IPS-NIHi7 (cell line): ENCODE measurements around the gene TRPV4.

Source experiments
- DNase-seq: peaks from one replicate; pipeline ENCODE4 v3.0.0; 2012; ENCODE audit warnings: mixed read lengths; ENCODE audit errors: extremely low spot score

TRPV4 gene

DNA sequence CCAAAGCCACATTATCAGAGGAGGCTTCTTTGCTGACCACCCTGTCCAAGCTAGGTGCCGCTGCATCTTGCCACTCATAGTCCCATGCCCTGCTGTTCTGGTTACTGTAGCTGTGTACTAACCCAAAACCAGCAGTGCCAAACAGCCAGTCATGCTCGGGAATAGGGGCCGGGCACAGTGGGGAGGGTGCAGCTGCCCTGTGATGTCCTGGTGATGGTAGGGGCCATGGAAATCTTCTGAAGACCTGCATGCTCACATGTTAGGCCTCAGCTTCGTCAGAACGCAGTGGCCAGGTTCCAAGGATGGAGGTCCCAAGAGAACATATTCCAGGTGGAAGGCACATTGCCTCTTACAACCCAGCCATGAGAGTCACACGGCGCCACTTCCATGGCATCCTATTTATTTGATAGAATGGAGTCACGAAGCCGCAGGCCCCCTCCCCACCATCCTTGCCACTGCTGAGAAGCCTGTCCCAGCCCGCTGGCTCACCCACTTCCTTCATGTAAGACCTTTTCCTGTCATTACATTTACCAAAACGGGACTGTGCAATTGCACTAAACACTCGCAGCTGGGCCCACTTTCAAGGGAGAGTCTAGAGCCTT is 71.0 kb downstream of the TRPV4 start:
- no peak for DNase-seq

- no peak for DNase-seq
Measured at GRCh38 chr12:109760930-109761921, 72.0 kb downstream of the TRPV4 start.

DNA sequence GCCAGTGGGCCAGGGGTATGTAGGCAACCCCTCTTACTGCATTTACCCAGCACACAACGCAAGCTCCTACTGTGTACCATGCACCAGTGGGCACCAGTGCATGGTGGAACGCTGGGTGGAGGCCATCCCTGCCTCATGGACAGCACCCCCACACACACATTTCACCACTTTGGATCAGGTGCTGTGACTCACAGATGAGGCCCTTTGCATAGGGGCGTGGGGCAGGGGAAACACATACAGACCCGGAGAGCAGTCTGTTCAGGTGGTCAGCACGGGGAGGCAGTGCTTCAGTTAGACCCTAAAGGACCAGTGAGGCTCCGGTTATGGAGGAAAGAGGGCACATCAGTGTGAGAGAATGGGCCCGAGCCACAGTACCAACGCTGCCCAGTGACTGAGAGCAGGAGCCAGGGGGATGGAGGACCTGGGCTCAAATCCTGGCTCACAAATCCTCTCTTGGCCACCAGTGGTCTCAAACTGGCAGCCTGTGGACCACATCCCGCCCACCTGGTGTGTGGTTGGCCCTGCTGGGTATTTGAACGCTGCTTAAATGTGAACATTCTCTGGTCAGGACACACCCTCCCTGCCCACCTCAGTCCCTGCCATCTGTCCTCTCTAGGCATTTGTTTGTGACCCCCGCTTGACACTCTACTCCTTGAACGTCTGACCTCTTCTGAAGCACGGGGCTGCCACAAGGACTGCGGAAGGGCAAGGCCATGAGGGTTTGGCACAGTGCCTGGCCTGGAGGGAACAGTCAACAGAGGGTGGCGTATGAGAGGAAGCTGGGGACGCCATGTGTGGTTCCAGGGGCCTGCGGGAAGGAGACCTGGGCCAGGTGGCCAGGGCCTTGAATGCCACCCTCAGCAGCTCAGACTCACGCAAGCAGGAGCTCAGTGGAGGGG is 72.9 kb downstream of the TRPV4 start:
- no peak for DNase-seq

- no peak for DNase-seq
Measured at GRCh38 chr12:109759595-109759994, 73.6 kb downstream of the TRPV4 start.

DNA sequence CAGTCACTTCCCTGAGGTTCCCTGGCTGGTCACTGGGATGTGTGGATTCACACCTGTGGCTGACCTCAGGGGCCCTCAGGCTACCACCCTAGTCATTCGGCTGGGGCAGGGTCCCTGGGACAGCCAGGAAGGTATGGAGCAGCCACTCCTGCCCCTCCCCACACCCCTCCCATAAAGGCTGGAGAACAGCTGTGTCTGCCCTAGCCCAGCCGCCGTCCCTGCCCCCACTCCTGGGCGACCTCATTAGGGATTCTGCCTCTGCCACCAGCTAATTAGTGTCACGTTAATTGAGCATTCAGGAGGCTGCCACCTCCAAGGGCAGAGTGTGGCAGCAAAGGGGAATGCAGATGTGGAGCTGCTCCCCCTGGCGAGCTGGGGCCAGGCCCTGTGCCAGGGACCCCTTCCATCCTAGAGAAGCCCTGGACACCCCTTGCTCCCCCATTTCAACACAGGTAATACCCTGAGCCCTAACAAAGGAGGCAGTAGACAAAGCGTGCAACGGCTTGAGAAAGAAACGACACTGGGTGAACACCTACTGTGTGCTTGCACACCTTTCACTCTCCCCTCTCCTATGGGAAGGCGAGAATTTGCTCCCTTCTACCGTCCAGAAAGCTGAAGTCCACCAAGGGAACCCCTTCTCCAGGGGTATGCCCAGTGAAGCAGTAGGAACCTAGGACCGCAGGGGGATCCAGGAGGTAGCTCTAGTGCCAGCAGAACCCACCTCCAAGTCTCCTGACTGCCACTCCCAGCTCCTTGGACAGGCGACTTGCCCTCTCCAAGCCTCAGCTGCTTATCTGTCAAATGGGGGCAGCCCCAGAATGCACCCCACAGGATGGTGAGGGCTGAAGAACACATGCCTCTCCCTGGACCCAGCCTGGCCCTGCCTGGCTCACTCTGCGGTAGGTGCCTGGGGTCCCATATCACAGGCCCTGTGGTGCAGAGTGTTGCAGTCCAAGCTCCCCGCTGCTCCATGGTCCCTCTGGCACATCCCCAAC is 74.5 kb downstream of the TRPV4 start:
- no peak for DNase-seq

- DNase-seq: no peak
Measured at GRCh38 chr12:109757671-109758265, 75.4 kb downstream of the TRPV4 start.

GRCh38 chr12:109756457-109756856 is 76.7 kb downstream of the TRPV4 start:
- no peak for DNase-seq

DNA sequence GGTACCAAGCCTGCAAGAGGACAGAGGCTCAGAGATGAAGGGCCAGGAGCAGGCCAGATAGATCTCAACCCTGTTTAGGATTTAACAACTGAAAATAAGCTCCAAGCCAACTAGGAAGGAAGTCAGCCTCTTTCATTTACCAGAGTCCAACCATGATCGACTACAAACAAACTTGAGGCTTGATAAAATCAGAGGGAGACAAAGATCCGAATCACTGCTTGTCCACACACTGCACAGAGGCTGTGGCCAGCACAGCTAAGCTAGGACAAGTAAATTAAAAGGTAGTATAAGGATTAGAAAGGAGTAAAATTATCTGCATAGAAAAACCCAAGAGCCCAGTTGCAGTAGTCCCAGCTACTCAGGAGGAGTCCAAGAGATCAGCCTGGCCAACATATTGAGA is 79.2 kb downstream of the TRPV4 start:
- no peak for DNase-seq

GRCh38 chr12:109753054-109753401 is 80.2 kb downstream of the TRPV4 start:
- DNase-seq: no peak

DNA sequence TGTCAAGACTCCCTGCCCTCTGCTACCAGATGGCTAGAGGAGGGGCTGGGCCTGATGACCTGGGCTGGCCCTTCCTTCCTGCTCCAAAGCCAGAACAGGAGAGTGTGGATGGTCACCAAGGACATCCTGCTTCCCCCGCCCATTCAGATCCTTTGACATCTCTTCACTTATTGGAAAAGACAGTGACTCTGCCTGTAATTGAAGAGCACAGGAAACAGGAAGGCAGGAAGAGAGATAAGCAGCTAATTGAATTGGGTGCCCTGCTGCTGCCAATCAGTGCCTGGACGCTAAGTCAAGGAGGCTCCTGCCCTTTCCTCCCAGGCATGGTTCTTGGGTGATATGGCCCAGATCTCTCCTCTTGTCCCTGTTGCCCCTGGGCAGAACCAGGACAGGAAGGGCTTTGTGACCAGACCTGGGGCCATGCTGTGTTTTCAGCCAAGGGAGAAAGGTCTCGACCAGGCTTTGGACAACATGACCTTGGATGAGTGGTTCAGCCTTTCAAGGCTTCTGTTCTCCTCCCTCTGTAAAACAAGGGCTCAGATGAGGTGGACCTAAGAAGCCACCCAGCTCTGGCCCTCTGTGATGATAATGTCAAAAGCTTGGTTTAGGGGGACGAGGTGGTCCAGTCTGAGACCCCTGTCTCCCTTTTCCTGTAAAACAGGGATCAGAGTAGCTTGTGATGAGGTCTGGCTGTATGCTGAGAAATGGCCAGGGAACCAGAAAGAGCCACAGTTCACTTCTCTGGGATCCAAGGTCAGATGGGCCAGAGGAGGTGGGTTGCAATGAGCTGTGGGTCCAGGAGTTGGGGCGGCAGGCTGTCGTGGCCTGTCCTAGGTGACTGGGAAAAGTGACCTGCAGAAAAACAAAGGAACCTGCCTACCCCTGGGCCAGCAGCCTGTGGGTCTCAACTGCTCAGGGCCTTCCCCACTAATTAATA is 80.8 kb downstream of the TRPV4 start:
- no peak for DNase-seq

DNA sequence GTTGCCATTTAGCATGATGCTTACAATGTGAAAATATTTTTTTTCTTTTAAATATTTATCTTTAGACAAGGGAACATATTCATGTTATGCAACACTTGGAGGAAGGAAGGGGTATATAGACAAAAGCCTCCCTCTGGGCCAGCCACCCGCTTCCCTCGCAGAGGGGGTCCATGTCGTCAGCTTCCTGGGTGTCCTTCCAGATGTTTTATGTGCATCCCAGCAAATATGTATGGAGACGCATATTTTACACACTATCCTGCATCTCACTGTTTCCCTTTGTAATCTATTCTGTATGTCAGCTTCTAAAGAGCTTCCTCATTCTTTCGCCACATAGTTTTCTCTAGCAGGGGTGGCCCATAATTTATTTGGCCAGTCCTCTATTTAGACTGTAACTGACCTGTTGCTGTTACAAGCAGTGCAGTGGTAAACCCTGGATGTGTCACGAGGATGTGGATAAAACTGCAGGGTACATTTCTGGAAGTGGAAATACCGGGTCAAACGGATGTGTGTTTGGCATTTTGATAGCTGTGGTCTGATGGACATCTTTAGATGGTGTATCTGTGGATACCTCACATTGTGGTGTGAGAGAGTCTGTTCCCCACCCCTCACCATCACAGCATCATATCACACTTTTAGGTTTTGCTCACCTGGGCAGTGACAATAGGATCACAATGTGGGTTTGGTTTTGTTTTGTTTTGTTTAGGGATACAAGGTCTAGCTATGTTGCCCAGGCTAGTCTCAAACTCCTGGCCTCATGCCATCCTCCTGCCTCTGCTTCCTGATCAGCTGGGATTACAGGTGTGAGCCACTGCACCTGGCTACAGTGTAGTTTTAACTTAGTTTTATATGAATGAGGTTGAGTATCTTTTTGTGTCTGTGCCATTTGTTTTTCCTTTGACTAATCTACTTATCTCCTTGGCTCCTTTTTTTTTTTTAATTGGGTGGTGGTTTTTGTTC is 87.9 kb downstream of the TRPV4 start:
- no peak for DNase-seq

GRCh38 chr12:109744026-109744425 is 89.2 kb downstream of the TRPV4 start:
- DNase-seq: no peak

- DNase-seq: no peak
Measured at GRCh38 chr12:109743076-109743910, 89.9 kb downstream of the TRPV4 start.

DNA sequence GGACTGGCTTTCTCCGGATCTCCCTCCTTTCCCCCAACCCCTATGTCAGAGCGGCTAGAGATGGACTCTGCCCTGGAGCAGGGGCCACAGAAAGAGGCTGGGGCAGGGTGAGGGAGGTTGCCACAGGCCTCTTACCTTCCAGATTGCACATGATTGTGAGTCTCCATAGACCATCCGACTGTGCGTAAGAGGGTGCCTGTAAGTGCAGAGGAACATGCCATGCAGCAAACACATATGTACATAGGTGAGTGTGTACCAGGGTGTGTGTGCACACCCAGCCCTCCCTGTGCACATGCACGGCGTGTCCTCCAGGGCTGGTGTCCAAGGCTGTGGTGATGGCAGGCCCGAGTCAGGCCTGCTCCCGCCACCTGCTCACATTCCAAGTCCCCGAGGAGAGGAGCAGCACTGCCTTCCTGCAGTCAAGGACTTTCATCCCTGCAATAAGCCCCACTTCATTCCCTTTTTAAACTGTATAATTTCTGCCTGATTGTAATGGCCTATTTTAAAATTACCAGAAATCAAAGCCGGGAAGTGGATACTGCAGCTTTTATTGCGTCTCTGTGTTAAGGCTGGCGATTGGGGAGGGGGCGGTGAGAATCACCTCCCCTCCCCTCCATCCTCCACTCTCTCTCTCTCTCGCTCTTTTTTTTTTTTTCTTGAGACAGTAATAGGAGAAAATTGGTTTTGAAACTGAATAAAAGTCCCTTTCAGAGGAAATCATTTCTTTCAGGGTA is 91.1 kb downstream of the TRPV4 start:
- no peak for DNase-seq

DNA sequence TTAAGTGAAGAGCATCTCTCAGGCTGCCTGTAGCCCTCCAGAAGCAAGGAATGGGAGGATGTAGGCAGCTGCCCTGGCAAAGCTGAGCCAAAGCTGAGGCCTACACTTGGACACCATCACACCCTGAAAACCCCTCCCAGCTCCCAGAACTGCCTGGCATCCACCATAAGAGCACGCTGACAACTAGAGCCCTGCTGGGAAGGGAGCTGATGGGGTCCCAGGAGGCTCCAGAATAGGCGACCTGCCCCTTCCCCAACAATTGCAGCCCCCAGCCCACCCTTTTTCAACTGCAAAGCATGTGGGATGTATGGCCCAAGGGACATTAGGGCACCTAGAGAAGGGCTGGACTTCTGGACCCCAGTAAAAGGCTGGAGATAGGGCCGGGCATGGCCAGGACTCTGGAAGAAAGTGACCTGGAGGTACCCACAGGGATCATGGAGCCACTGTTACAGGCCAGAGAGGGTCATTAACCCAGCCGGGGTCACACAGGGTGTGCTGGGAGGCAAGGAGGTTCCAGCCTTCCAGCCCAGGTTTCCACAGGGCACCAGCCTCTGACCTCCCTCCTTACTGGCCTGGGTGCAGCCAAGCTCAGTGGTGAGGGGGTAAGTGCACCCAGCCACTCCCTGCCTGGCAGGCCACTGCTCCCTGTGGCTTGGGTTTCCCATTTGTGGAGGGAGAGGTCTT is 91.8 kb downstream of the TRPV4 start:
- DNase-seq: no peak

- no peak for DNase-seq
Measured at GRCh38 chr12:109740694-109741245, 92.4 kb downstream of the TRPV4 start.
